Heart left ventricle (tissue), 16 donors: Measurements from ENCODE around the gene ARPC5. TPM values are rescaled to one million over a fixed set of nuclear protein-coding genes. Genes with fewer than 3 reads are reported as not detected.
A peak's percentile ranks its signal among the peaks of the same experiment; 100 is the strongest.

ENCODE experiments used
- ATAC-seq, 4 donors: fragments of 200-7000 bp; cut with Tn5 transposase; one replicate each; pipeline ENCODE4 v1.9.1; 2020 to 2022; ENCODE audit warnings: moderate library complexity in 4 of 4, mild to moderate bottlenecking in 3 of 4, moderate number of reproducible peaks in 1 of 4
- DNase-seq, 5 donors: peaks; one replicate each; pipeline ENCODE4 v3.0.0-alpha.2; 2020
- H3K27ac ChIP-seq, 12 donors: fragments of 200-600 bp; sonication (generic) in 4 of 12; one replicate each; pipeline versions ENCODE4 v1.5.0 to v1.8.0; 2016 to 2022; ENCODE audit warnings: mild to moderate bottlenecking in 2 of 12
- H3K27me3 ChIP-seq, 9 donors: fragments of 200-600 bp; sonication (generic) in 2 of 9; one replicate each; pipeline versions ENCODE4 v1.5.1 to v1.8.0; 2016 to 2022; ENCODE audit warnings: mild to moderate bottlenecking in 3 of 9
- H3K36me3 ChIP-seq, 9 donors: fragments of 200-600 bp; sonication (generic) in 2 of 9; one replicate each; pipeline versions ENCODE4 v1.5.0 to v1.8.0; 2018 to 2022; ENCODE audit warnings: mild to moderate bottlenecking in 2 of 9
- H3K4me1 ChIP-seq, 12 donors: fragments of 200-600 bp; sonication (generic) in 4 of 12; one replicate each; pipeline versions ENCODE4 v1.5.0 to v1.8.0; 2016 to 2022; ENCODE audit warnings: mild to moderate bottlenecking in 3 of 12
- H3K4me3 ChIP-seq, 12 donors: fragments of 200-600 bp; sonication (generic) in 4 of 12; one replicate each; pipeline versions ENCODE4 v1.5.0 to v1.8.0; 2017 to 2022; ENCODE audit warnings: mild to moderate bottlenecking in 9 of 12, moderate library complexity in 4 of 12
- H3K9me3 ChIP-seq, 12 donors: fragments of 200-600 bp; sonication (generic) in 4 of 12; one replicate each; pipeline versions ENCODE4 v1.5.0 to v1.8.0; 2016 to 2022; ENCODE audit warnings: mild to moderate bottlenecking in 1 of 12
- POLR2A ChIP-seq, 2 donors: fragments of 450-650 bp; IDR thresholded peaks; one replicate each; pipeline ENCODE4 v1.6.1; 2017; ENCODE audit warnings: antibody characterized with exemption in 2 of 2, mild to moderate bottlenecking in 2 of 2, moderate library complexity in 2 of 2
- WGBS, 4 donors: extraction: QIAGEN DNeasy Blood & Tissue Kit in 2 of 4; methylation state at CpG; one replicate each; pipeline versions ENCODE4 v1.1.5 to v1.1.7; 2013 to 2018; 5-methylcytosine and 5-hydroxymethylcytosine counted together
- intact Hi-C, 10 donors: fragments of 100-400 bp; cut with DNase I; formaldehyde crosslinking; loops; one replicate each; pipeline versions ENCODE4 v1.11.1 to v1.14.2; 2022
- polyA plus RNA-seq, 2 donors: library from polyadenylated mRNA; stranded (reverse); fragments of 200-250 nt; gene quantifications; one replicate each; pipeline ENCODE4 v1.2.3, GENCODE V29; 2013
- total RNA-seq, 9 donors: library from RNA; depleted of rRNA in 2 of 9; stranded (reverse); fragments of >200 nt in 2 of 9; fragmentation: NEBNext Ultra II Directional in 3 of 9; extraction: Animal tissue kit (Norgen Biotek cat#: 25700) in 3 of 9; gene quantifications; one replicate each; pipeline versions ENCODE4 v1.1.0 to v1.2.4, GENCODE V29; 2016 to 2023
- TF ChIP-seq, protein P1 (sequence below), 12 donors: fragments of 200-600 bp; sonication (generic) in 4 of 12; IDR thresholded peaks; one replicate each; pipeline versions ENCODE4 v1.5.0 to v1.8.0; 2018 to 2022; ENCODE audit warnings: antibody characterized with exemption in 12 of 12, mild to moderate bottlenecking in 5 of 12
- donor health status: ischemic (EF 13 %, LVEDD 7.1; RV severe dilation, severe dysfunction).
- donor health status: healthy with polysubstance abuse.
- donor health status: DM: no; HTN: yes; CAD: no.
- donor health status: DM: no; HTN: no; CAD: no.
- donor health status: ischemic (EF 25% LVEDD 6.9; RV normal size, moderate dysfunction).
- donor health status: ischemic (EF 25% LVEDD 5.7; RV mildly dilated, moderate dysfunction).
- donor health status: healthy.
- donor health status: DM: yes; HTN: yes; CAD: no.
- donor health status: ischemic (EF 35%, LVEDD 5.7; RV mildly dilated, moderate dysfunction).
- donor health status: nonischemic (EF 11% LVEDD 7.7; RV severe dilation, severe dysfunction).
- donor health status: DM: yes; HTN: yes; CAD: no.
- donor health status: PGD.
- donor health status: ischemic (EF 29% LVEDD 5.4; RV normal size, mild dysfunction).
- donor health status: nonischemic (EF 23%, LVEDD 6.1; RV moderate dilation, normal function).

ARPC5 gene
- total and polyA plus RNA-seq, 11 donors, result 24.6 to 105 (median 31.3) TPM

DNA sequence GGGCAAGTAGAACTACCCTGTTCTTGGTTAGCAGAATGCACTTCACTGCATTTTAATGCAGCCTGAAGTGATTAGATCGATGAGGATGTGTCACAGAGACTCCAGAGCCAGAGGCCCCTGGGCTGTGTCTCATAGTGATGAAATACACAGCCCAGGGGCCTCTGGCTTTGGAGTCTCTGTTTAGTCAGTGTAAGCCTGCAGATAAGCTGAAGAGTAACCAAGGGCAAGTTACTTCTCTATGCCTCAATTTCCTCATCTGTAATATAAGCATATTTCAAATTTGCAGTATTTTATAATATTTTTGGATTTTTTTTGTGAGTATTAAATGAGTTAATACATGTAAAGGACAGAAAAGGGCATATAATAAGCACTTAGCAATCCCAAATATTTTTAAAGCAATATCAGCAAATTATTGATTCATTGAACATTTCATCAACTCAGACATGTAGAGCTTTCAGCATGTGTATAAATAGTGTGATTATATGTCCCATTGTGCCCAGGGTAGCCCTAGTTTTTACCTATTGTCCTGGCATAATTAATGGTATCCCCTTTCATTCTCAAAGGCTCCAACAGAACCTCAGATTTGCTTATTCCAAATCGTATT, 41.1 kb upstream of the ARPC5 start:
- DNase-seq, result no peak
- WGBS, 4 donors, result 49 to 68% (median 58%) methylated on average over 2 of the region's 2 CpGs
- peak in 2 of 4 donors; percentile 61 to 69 for ATAC-seq
- no peaks in the 10 kb centered on the region for H3K36me3 ChIP-seq
- peaks cover 0 to 3% (median 0%) of the 10 kb centered on the region in 12 donors for H3K9me3 ChIP-seq
- H3K4me3 ChIP-seq, result no peak overlapping the region
- no peak overlapping the region for H3K27ac ChIP-seq
- peaks cover 0 to 30% (median 12%) of the 10 kb centered on the region in 12 donors for H3K4me1 ChIP-seq
- TF ChIP-seq, protein P1, sequence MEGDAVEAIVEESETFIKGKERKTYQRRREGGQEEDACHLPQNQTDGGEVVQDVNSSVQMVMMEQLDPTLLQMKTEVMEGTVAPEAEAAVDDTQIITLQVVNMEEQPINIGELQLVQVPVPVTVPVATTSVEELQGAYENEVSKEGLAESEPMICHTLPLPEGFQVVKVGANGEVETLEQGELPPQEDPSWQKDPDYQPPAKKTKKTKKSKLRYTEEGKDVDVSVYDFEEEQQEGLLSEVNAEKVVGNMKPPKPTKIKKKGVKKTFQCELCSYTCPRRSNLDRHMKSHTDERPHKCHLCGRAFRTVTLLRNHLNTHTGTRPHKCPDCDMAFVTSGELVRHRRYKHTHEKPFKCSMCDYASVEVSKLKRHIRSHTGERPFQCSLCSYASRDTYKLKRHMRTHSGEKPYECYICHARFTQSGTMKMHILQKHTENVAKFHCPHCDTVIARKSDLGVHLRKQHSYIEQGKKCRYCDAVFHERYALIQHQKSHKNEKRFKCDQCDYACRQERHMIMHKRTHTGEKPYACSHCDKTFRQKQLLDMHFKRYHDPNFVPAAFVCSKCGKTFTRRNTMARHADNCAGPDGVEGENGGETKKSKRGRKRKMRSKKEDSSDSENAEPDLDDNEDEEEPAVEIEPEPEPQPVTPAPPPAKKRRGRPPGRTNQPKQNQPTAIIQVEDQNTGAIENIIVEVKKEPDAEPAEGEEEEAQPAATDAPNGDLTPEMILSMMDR (IDR thresholded peaks at IDR 0.05), result no peak
- TF ChIP-seq POLR2A (IDR thresholded peaks at IDR 0.05), result no peak
- H3K27me3 ChIP-seq, result no peaks in the 10 kb centered on the region
- intact Hi-C loops, result no loop called here

- TF ChIP-seq POLR2A (IDR thresholded peaks at IDR 0.05), result no peak
- TF ChIP-seq, protein P1 (IDR thresholded peaks at IDR 0.05), result no peak
- ATAC-seq, result no peak
- WGBS, 4 donors, result 83 to 96% (median 92%) methylated on average over 3 of the region's 3 CpGs
These were observed 40.5 kb upstream of the ARPC5 start for GRCh38 chr1:183675883-183676585.

DNA sequence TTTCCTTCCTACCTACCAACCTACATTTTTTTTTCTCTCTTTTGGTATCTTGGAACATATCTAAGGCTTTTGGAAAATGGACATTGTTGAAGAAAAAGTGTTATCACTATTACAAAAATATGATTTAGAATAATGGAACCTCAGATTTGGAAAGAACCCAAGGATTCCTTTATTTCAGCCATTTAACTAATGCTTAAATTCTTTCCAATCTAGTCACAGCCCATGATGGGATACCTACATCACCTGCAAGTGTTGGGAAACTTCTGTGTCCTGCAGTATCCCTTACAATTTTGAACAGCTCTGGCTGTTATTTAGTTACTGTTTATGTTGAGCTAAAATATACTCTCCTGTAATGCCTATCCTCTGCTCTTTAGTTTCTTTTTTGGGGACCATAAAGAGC, 39.8 kb upstream of the ARPC5 start:
- Histone ChIP-seq H3K4me3 (no peak overlapping the region), H3K27me3 (no peaks in the 10 kb centered on the region), H3K4me1 (peaks cover 0 to 30% (median 12%) of the 10 kb centered on the region in 12 donors), H3K9me3 (peaks cover 0 to 12% (median 0%) of the 10 kb centered on the region in 12 donors), H3K36me3 (no peaks in the 10 kb centered on the region), H3K27ac (no peak overlapping the region)
- no peak for ATAC-seq
- no peak for TF ChIP-seq POLR2A (IDR thresholded peaks at IDR 0.05)
- TF ChIP-seq, protein P1 (IDR thresholded peaks at IDR 0.05), result no peak
- DNase-seq, result no peak
- intact Hi-C loops, result no loop called here

More at GRCh38 chr1:183675883-183676585, 40.5 kb upstream of the ARPC5 start:
- H3K27ac ChIP-seq, result no peak overlapping the region
- peaks cover 0 to 30% (median 12%) of the 10 kb centered on the region in 12 donors for H3K4me1 ChIP-seq
- peaks cover 0 to 8% (median 0%) of the 10 kb centered on the region in 12 donors for H3K9me3 ChIP-seq
- intact Hi-C loops, result no loop called here
- H3K4me3 ChIP-seq, result no peak overlapping the region
- no peak for DNase-seq
- no peaks in the 10 kb centered on the region for H3K36me3 ChIP-seq
- no peaks in the 10 kb centered on the region for H3K27me3 ChIP-seq

DNA sequence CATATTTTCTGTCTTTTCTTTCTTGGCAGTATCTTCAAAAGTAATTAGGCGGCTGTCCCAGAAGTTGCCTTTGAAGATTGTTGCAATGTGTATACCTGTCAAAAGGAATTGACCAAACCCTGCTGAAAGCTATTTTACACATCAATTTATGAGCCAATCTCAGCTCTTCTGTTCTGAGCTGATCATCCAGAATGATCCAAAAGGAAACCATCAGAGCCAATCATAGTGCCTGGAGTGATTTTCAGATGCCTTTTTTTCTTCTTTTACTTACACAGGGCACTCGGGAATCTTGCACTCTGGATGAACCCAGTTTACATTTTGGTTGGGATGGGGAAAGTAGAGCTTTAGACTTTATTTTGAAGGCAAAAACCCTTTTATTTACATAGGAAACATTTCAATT, 39.3 kb upstream of the ARPC5 start:
- peaks cover 0 to 30% (median 12%) of the 10 kb centered on the region in 12 donors for H3K4me1 ChIP-seq
- no peaks in the 10 kb centered on the region for H3K36me3 ChIP-seq
- H3K9me3 ChIP-seq, result peaks cover 0 to 12% (median 0%) of the 10 kb centered on the region in 12 donors
- DNase-seq, result no peak
- TF ChIP-seq, protein P1 (IDR thresholded peaks at IDR 0.05), result no peak
- no peak for TF ChIP-seq POLR2A (IDR thresholded peaks at IDR 0.05)
- ATAC-seq, result no peak
- intact Hi-C loops, result no loop called here
- 48 to 69% (median 57%) methylated on average over 2 of the region's 2 CpGs for WGBS, 4 donors
- H3K27me3 ChIP-seq, result no peaks in the 10 kb centered on the region
- H3K4me3 ChIP-seq, result no peak overlapping the region
- H3K27ac ChIP-seq, result no peak overlapping the region
